DMS 273 (cell line): Measurements from ENCODE around the gene RABEPK.
"Not testable (repeated sequence)": the region's sequence is repeated elsewhere in the genome, so short reads cannot be mapped to it uniquely, and the experiment has no call there.

ENCODE experiments used
- DNase-seq: peaks from one replicate; lab custom pipeline; 2025; ENCODE audit not compliant: unreplicated experiment; lab: John Stamatoyannopoulos, UW

Gene RABEPK

GRCh38 chr9:125190361-125190801 lies 10.0 kb upstream of the RABEPK start:
- peak; percentile 55 for DNase-seq

GRCh38 chr9:125194466-125194865 lies 5.9 kb upstream of the RABEPK start:
- DNase-seq = not testable (repeated sequence)

- not testable (repeated sequence) for DNase-seq
These were observed 4.8 kb upstream of the RABEPK start for GRCh38 chr9:125195591-125195990.

- DNase-seq = peak; percentile 85
These were observed 2.7 kb downstream of the RABEPK start for GRCh38 chr9:125202846-125203618.

GRCh38 chr9:125204477-125204876 lies 4.1 kb downstream of the RABEPK start:
- DNase-seq = no peak

GRCh38 chr9:125214186-125214585 lies 13.8 kb downstream of the RABEPK start:
- DNase-seq = no peak

- DNase-seq = no peak
These were observed 18.3 kb downstream of the RABEPK start for GRCh38 chr9:125218621-125219020.

GRCh38 chr9:125224858-125225257 lies 24.5 kb downstream of the RABEPK start:
- not testable (repeated sequence) for DNase-seq

- no peak for DNase-seq
These were observed 27.4 kb downstream of the RABEPK start for GRCh38 chr9:125227761-125228160.

- no peak for DNase-seq
These were observed 33.3 kb downstream of the RABEPK start for GRCh38 chr9:125233678-125234077.

- DNase-seq = not testable (repeated sequence)
These were observed 33.8 kb downstream of the RABEPK start for GRCh38 chr9:125234099-125234498.

GRCh38 chr9:125235804-125236519 lies 35.6 kb downstream of the RABEPK start:
- no peak for DNase-seq

GRCh38 chr9:125236520-125237159 lies 36.3 kb downstream of the RABEPK start:
- not testable (repeated sequence) for DNase-seq

GRCh38 chr9:125238127-125238914 lies 38.0 kb downstream of the RABEPK start:
- DNase-seq = no peak

GRCh38 chr9:125238915-125239446 lies 38.6 kb downstream of the RABEPK start:
- no peak for DNase-seq

GRCh38 chr9:125239631-125240597 lies 39.6 kb downstream of the RABEPK start:
- no peak for DNase-seq

- DNase-seq = peak; percentile 63
These were observed 40.3 kb downstream of the RABEPK start for GRCh38 chr9:125240649-125240999.

GRCh38 chr9:125241000-125241862 lies 40.9 kb downstream of the RABEPK start, which contains the start of gene HSPA5:
Gene HSPA5 (minus strand): TSS chr9:125241343. CDS start chr9:125241126, 217 bp downstream.
- DNase-seq = peak; percentile 99
